Hepatocyte (in vitro differentiated cells): ENCODE data around the gene CDK2AP2.

Experiments
- CTCF ChIP-seq: fragments of 200-600 bp; sonication (generic); IDR thresholded peaks from 2 replicates; pipeline ENCODE4 v1.5.1; 2016; ENCODE audit warnings: antibody characterized with exemption, mild to moderate bottlenecking; ENCODE audit not compliant: poor library complexity
- EZH2 ChIP-seq: fragments of 200-600 bp; sonication (generic); IDR thresholded peaks from 2 replicates; pipeline ENCODE4 v1.6.1; 2016; ENCODE audit warnings: antibody characterized with exemption, mild to moderate bottlenecking, borderline replicate concordance
- EZH2phosphoT487 ChIP-seq: fragments of 200-600 bp; sonication (generic); IDR thresholded peaks from one replicate; pipeline ENCODE4 v1.6.1; 2018; ENCODE audit warnings: antibody characterized with exemption, mild to moderate bottlenecking, low read depth, moderate library complexity; ENCODE audit not compliant: unreplicated experiment, severe bottlenecking

DNA sequence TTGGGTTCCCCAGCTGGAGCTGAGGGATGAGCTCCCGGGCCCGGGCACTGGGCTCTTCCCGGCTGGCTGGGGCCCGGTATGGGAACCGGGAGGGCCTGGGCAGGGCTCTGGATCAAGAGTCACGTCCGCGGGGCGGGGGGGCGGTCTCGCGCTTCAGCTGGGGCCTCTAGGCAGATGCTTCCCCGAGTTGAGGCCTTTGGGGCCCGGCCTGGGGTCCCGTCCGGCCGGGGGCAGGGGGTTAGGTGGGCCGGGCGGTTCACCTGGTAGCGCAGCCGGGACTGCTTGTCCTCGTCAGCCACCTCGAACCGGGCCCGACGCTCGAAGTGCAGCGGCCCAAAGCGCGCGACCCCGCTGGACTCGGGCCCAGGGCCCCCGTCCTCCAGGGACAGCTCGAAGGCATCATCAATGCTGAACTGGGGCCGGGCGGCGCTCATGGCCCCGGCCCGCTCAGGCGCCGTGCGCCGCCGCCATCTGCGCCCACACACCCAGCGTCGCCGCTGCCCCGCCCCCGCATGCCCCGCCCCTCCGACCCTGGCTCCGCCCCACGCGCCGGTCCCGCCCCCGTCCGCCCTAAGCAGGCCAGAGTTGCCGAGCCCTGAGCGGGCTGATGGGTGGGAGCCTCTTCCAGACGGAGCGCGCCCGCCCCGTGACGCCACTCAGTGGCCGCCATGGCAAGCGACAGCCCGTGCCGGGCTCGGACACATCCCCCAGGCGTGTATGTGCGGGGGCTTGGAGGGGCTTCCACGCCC lies 39.0 kb downstream of the CDK2AP2 start, which contains the start of gene TMEM134:
- TF ChIP-seq CTCF (peak; percentile 50), EZH2 (no peak), EZH2phosphoT487 (no peak)
